Activated T-helper 17 cell treated with anti-CD3 and anti-CD28 coated beads, Interleukin-2, amount 50 U/mL, for 72 hours (primary cell): ENCODE measurements around the gene NCF1. TPM values are rescaled to one million over a fixed set of nuclear protein-coding genes. Genes with fewer than 3 reads are reported as not detected.
A peak's percentile ranks its signal among the peaks of the same experiment; 100 is the strongest.
"Not testable (repeated sequence)": the region's sequence is repeated elsewhere in the genome, so short reads cannot be mapped to it uniquely, and the experiment has no call there.

Experiments
- ATAC-seq: fragments of 150-1000 bp; cut with Tn5 transposase; replicated peaks from 2 replicates; pipeline ENCODE4 v1.10.0; 2021; ENCODE audit warnings: mild to moderate bottlenecking, moderate library complexity
- H3K27ac Mint-ChIP-seq: one replicate; pipeline ENCODE4 v1.8.0; 2022; ENCODE audit warnings: mixed read lengths
- H3K27me3 Mint-ChIP-seq: one replicate; pipeline ENCODE4 v1.8.0; 2022; ENCODE audit warnings: mixed read lengths
- H3K36me3 Mint-ChIP-seq: one replicate; pipeline ENCODE4 v1.8.0; 2022; ENCODE audit warnings: low read depth, mild to moderate bottlenecking, mixed read lengths
- H3K4me1 Mint-ChIP-seq: one replicate; pipeline ENCODE4 v1.8.0; 2022; ENCODE audit warnings: mixed read lengths
- H3K4me3 Mint-ChIP-seq: one replicate; pipeline ENCODE4 v1.8.0; 2022; ENCODE audit warnings: mild to moderate bottlenecking, mixed read lengths
- H3K9me3 Mint-ChIP-seq: one replicate; pipeline ENCODE4 v1.8.0; 2022; ENCODE audit warnings: mixed read lengths
- total RNA-seq, 2 donors: library from RNA; stranded (reverse); gene quantifications; one replicate each; pipeline ENCODE4 v1.2.3, GENCODE V29; 2022

The NCF1 gene
- 1 to 10 TPM in 1 of 2 donors, under 1 TPM in 1; 0.24 to 2.2 TPM for total RNA-seq

GRCh38 chr7:74773760-74774750, at the start of gene NCF1:
Gene NCF1, plus strand, starts transcription at chr7:74774011. Its CDS starts 21 bp downstream, at chr7:74774032.
- ATAC-seq, H3K36me3 Mint-ChIP-seq, H3K4me1 Mint-ChIP-seq, H3K4me3 Mint-ChIP-seq, H3K9me3 Mint-ChIP-seq, H3K27me3 Mint-ChIP-seq, H3K27ac Mint-ChIP-seq: not testable (repeated sequence)

DNA sequence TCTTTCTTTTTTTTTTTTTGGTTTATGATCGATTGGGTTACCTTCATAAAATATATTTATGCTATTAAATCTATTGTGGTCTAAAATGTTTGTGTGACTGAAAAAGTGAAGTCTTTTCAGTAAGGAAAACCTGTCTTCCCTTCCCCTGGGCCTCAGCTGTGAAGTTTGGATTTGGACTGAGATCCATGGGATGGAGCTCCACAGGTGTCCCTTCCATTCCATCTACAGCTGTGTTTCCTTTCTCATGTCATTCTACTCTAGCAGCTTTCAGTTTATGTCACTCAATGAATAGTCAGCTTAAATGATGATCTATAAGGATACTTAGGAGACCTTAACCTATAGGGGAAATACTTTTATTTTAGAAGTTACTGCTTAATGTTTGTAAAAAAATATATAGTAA, 48.0 kb upstream of the NCF1 start:
- Mint-ChIP-seq H3K27me3 (no peaks in the 10 kb centered on the region), H3K27ac (peak overlapping the region; percentile 44), H3K9me3 (no peaks in the 10 kb centered on the region), H3K4me1 (peaks cover 5% of the 10 kb centered on the region), H3K4me3 (no peak overlapping the region), H3K36me3 (peaks cover 42% of the 10 kb centered on the region)
- no peak for ATAC-seq

- no peaks in the 10 kb centered on the region for H3K9me3 Mint-ChIP-seq
- H3K36me3 Mint-ChIP-seq = peaks cover 41% of the 10 kb centered on the region
- H3K4me3 Mint-ChIP-seq = no peak overlapping the region
- no peaks in the 10 kb centered on the region for H3K27me3 Mint-ChIP-seq
- no peak for ATAC-seq
- H3K4me1 Mint-ChIP-seq = peaks cover 5% of the 10 kb centered on the region
- peak overlapping the region; percentile 70 for H3K27ac Mint-ChIP-seq
Observed at GRCh38 chr7:74726309-74727101, 47.3 kb upstream of the NCF1 start.

DNA sequence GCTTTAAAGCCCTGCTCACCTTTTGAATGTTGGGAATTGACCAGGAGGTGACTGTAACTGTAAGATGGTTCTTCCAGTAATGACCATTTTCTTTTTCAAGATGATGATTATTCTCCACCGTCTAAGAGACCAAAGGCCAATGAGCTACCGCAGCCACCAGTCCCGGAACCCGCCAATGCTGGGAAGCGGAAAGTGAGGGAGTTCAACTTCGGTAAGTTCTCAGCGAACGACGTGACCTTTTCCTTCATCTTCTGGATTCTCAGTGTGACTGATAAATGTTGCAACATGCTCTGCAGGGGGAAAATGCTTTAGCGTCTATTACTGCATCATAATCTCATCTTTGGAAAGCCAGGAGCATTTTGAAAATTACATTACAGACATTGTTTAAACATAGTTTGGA, 45.1 kb upstream of the NCF1 start:
- peaks cover 24% of the 10 kb centered on the region for H3K36me3 Mint-ChIP-seq
- H3K27ac Mint-ChIP-seq, H3K4me3 Mint-ChIP-seq, ATAC-seq, H3K9me3 Mint-ChIP-seq, H3K27me3 Mint-ChIP-seq, H3K4me1 Mint-ChIP-seq: not testable (repeated sequence)

GRCh38 chr7:74730186-74730585, 43.6 kb upstream of the NCF1 start:
- not testable (repeated sequence) for H3K9me3 Mint-ChIP-seq, H3K27ac Mint-ChIP-seq, H3K4me3 Mint-ChIP-seq, ATAC-seq, H3K4me1 Mint-ChIP-seq, H3K27me3 Mint-ChIP-seq
- H3K36me3 Mint-ChIP-seq = peaks cover 17% of the 10 kb centered on the region

GRCh38 chr7:74739974-74740703, 33.7 kb upstream of the NCF1 start:
- not testable (repeated sequence) for H3K4me3 Mint-ChIP-seq, H3K27ac Mint-ChIP-seq, H3K9me3 Mint-ChIP-seq, H3K4me1 Mint-ChIP-seq, ATAC-seq, H3K27me3 Mint-ChIP-seq, H3K36me3 Mint-ChIP-seq

DNA sequence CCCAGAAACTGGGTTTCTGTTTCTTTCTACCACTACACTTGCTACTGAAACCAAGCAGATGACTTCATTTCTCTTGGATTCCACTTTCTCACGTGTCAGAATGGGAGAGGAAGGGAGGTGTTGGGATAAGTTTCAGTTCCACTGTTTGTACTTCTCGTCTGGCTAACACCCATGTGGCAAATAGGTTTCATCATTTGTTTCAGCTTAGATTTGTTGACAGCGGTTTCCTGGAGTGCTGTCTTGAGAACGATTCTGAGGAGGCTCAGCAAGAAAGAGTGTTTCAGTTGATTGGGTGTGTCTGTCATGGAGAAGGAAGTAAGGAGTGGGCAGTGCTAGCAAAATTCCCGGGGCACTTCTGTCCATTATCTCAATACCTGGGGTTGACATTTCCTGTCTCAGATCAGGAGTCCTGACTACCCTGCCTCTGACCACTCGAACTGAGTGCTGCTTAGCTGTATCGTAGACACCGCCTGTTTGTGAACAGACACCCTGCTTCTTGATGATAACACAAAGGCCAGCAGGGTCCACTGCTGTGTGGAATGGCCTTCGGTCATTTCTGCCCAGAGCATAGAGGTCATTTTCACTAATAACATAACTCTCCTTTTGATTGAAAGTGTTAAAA, 29.8 kb upstream of the NCF1 start:
- ATAC-seq = peak; percentile 53
- H3K27ac Mint-ChIP-seq, H3K27me3 Mint-ChIP-seq, H3K9me3 Mint-ChIP-seq, H3K4me1 Mint-ChIP-seq, H3K4me3 Mint-ChIP-seq, H3K36me3 Mint-ChIP-seq: not testable (repeated sequence)

DNA sequence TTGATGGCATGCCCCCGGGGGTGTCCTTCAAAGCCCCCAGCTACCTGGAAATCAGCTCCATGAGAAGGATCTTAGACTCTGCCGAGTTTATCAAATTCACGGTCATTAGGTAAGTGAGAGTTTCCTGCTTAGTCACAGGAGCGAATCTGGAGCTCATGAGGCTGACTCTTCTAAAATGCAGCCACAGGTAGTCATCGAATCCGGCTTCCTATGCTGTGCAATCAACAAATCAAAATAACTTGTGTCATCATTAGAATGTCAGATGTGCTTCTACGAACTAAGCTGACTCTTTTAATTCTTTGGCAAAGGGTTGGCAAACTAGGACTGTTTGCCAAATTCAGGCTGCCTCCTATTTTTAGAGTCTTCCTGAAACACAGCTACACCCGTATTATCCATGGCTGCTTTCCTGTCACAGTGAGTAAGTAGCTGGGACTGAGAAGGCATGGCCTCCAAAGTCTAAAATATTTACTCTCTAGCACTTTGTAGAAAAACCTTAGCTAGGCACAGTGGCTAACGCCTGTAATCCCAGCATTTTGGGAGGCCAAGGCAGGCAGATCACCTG, 19.8 kb upstream of the NCF1 start:
- not testable (repeated sequence) for H3K4me3 Mint-ChIP-seq, H3K27ac Mint-ChIP-seq, H3K36me3 Mint-ChIP-seq, H3K9me3 Mint-ChIP-seq, H3K4me1 Mint-ChIP-seq, H3K27me3 Mint-ChIP-seq
- peak; percentile 56 for ATAC-seq

- not testable (repeated sequence) for H3K4me3 Mint-ChIP-seq, H3K4me1 Mint-ChIP-seq, H3K27ac Mint-ChIP-seq, H3K36me3 Mint-ChIP-seq, H3K9me3 Mint-ChIP-seq, ATAC-seq, H3K27me3 Mint-ChIP-seq
Observed at GRCh38 chr7:74756673-74757072, 17.1 kb upstream of the NCF1 start.

- not testable (repeated sequence) for H3K9me3 Mint-ChIP-seq, H3K36me3 Mint-ChIP-seq
Observed at GRCh38 chr7:74758268-74758667, 15.5 kb upstream of the NCF1 start.

DNA sequence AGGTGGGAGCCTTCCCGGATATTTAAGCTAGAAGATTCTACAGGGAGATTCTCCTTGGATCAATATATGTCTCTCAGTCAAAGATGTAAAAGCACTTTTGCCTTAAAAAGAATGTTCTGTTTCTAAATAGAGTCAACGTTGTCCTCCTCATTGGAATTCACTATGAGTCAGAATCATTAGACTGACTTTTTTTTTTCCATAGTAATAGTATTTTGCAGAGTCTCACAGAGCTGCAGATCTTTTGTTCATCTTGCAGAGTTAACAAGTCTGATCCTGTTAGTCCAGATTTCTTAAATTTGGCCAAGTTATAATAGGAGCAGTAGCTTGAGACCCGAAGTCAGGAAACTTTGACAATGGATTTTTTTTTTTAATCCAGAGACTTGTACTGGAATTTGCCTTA, 14.8 kb upstream of the NCF1 start:
- not testable (repeated sequence) for H3K4me3 Mint-ChIP-seq, H3K9me3 Mint-ChIP-seq, H3K4me1 Mint-ChIP-seq

More at GRCh38 chr7:74758268-74758667, 15.5 kb upstream of the NCF1 start:
- not testable (repeated sequence) for H3K27ac Mint-ChIP-seq, ATAC-seq, H3K4me1 Mint-ChIP-seq, H3K4me3 Mint-ChIP-seq, H3K27me3 Mint-ChIP-seq

GRCh38 chr7:74765205-74765918, 8.4 kb upstream of the NCF1 start:
- H3K27me3 Mint-ChIP-seq, H3K9me3 Mint-ChIP-seq, H3K36me3 Mint-ChIP-seq, H3K4me1 Mint-ChIP-seq, H3K4me3 Mint-ChIP-seq, H3K27ac Mint-ChIP-seq: not testable (repeated sequence)
- peak; percentile 94 for ATAC-seq

More for the DNA sequence above, 14.8 kb upstream of the NCF1 start:
- not testable (repeated sequence) for H3K36me3 Mint-ChIP-seq, H3K27ac Mint-ChIP-seq, H3K27me3 Mint-ChIP-seq, ATAC-seq

GRCh38 chr7:74766509-74766908, 7.3 kb upstream of the NCF1 start:
- H3K36me3 Mint-ChIP-seq, H3K4me1 Mint-ChIP-seq, H3K27me3 Mint-ChIP-seq, H3K9me3 Mint-ChIP-seq, H3K27ac Mint-ChIP-seq, H3K4me3 Mint-ChIP-seq: not testable (repeated sequence)
- ATAC-seq = peak; percentile 16
